Gastroesophageal sphincter (tissue), 3 donors: ENCODE data around the gene FAM184A.

ENCODE experiments used
- CTCF ChIP-seq, 4 experiments: fragments of 200-600 bp in 2 of 4; fragments of 450-650 bp in 2 of 4; sonication (generic) in 1 of 4; IDR thresholded peaks; one replicate each; pipeline ENCODE4 v1.5.1; 2017 to 2019; ENCODE audit warnings: antibody characterized with exemption in 4 of 4, mild to moderate bottlenecking in 2 of 4, moderate library complexity in 2 of 4
- EP300 ChIP-seq: sonication (generic); formaldehyde crosslinking; IDR thresholded peaks from one replicate; pipeline ENCODE4 v1.6.1; 2017; ENCODE audit warnings: antibody characterized with exemption, mild to moderate bottlenecking
- POLR2A ChIP-seq, 2 donors: fragments of 450-650 bp; IDR thresholded peaks; one replicate each; pipeline ENCODE4 v1.6.1; 2017; ENCODE audit warnings: antibody characterized with exemption in 2 of 2, mild to moderate bottlenecking in 2 of 2, moderate library complexity in 1 of 2
- POLR2AphosphoS5 ChIP-seq: sonication (generic); formaldehyde crosslinking; IDR thresholded peaks from one replicate; pipeline ENCODE4 v1.6.1; 2017; ENCODE audit warnings: antibody characterized with exemption

- TF ChIP-seq CTCF (IDR thresholded peaks at IDR 0.05): peak; percentile 40 to 85 (median 76)
- TF ChIP-seq POLR2A (IDR thresholded peaks at IDR 0.05): no peak
- no peak for TF ChIP-seq POLR2AphosphoS5
- TF ChIP-seq EP300: no peak
Measured at GRCh38 chr6:119110601-119111548, 32.4 kb upstream of the FAM184A start.
